ENCODE measurements around the gene HOXA9. TPM values are rescaled to one million over a fixed set of nuclear protein-coding genes. Genes with fewer than 3 reads are reported as not detected.

Gene HOXA9
- total and polyA plus RNA-seq, 2 of the 4 experiments (the other 2 are of a cell fraction), result 0.18 to 0.32 TPM

GRCh38 chr7:27151931-27152815, 13.2 kb downstream of the HOXA9 start, which contains the start of gene HOXA3:
TSS of gene HOXA3 (minus strand) at chr7:27152583. CDS start at chr7:27110640, 41,943 bp downstream.
- intact Hi-C loops (cut with micrococcal nuclease), result no loop called here
- H4K91ac ChIP-seq (ENCODE audit: insufficient read depth, low read depth, low read length), result peak within 1 kb of the TSS; percentile 40
- in situ Hi-C loops (cut with MboI; ENCODE audit: low sequenced_read_pairs), result no loop called here
- H2AFZ ChIP-seq (replicated peaks; ENCODE audit: low read length, poor library complexity), result peak within 1 kb of the TSS; percentile 87
- peak within 1 kb of the TSS; percentile 27; the same call in 2 of the 3 replicates for H2BK15ac ChIP-seq (ENCODE audit: low read depth, low read length)
- H3K27me3 ChIP-seq (ENCODE audit: control insufficient read depth, insufficient read depth, low read length), result no peaks in the 10 kb centered on the region
- H3K4me3 ChIP-seq (ENCODE audit: insufficient read depth, low read depth, low read length), result peak within 1 kb of the TSS; percentile 54
- no TSS peak for BruUV-seq (replicated peaks)
- POLR2A ChIA-PET (ENCODE audit: unreplicated experiment), result no interaction called here
- peak within 1 kb of the TSS; percentile 55 to 68; a peak in 3 of 4 replicates for H4K8ac ChIP-seq (ENCODE audit: low read depth in 2 of 2, low read length in 2 of 2)
- peak within 1 kb of the TSS; percentile 87 for H3K4me2 ChIP-seq (ENCODE audit: low read depth, low read length)
- H3K56ac ChIP-seq (ENCODE audit: extremely low read depth, insufficient read depth, low read length), result no peak within 1 kb of the TSS
- dilution Hi-C loops (cut with HindIII; ENCODE audit: low sequenced_read_pairs, unreplicated experiment), result no loop called here
- peaks cover 12% of the 10 kb centered on the region for H3K4me1 ChIP-seq (ENCODE audit: control insufficient read depth, insufficient read depth, low read length)
- DNase-seq, result peak; percentile 59
- peak within 1 kb of the TSS; percentile 73 for H3K23ac ChIP-seq (ENCODE audit: low read depth, low read length)
- H2BK120ac ChIP-seq (ENCODE audit: low read depth, low read length), result peak within 1 kb of the TSS; percentile 57; the same call in 1 of the 2 replicates
- no peaks in the 10 kb centered on the region for H4K20me1 ChIP-seq (ENCODE audit: insufficient read depth, low read length)
- 19% methylated on average over 12 of the region's 53 CpGs; no CpG with 5 or more reads in 1 of the 2 experiments for WGBS, 2 experiments (ENCODE audit: extremely low coverage in 2 of 2, insufficient read length in 1 of 2)
- peak within 1 kb of the TSS; percentile 15; the same call in 1 of the 2 replicates for H2AK5ac ChIP-seq (ENCODE audit: low read depth, low read length)
- H3K14ac ChIP-seq (replicated peaks; ENCODE audit: low read depth, low read length), result peak within 1 kb of the TSS; percentile 69
- peak within 1 kb of the TSS; percentile 81 for H3K27ac ChIP-seq (ENCODE audit: insufficient read depth, low read length)
- H3K9ac ChIP-seq (ENCODE audit: low read depth, low read length), result peak within 1 kb of the TSS; percentile 54
- H2AK9ac ChIP-seq (replicated peaks; ENCODE audit: low read depth, low read length, poor library complexity), result peak within 1 kb of the TSS; percentile 38
- H2BK20ac ChIP-seq (ENCODE audit: low read depth, low read length), result 0 out of 2 replicates have a peak within 1 kb of the TSS, but pooled peaks have one; percentile 6
- H3K36me3 ChIP-seq (ENCODE audit: control insufficient read depth, insufficient read depth, low read length), result no peaks in the 10 kb centered on the region
- peak within 1 kb of the TSS; percentile 18 for H2BK5ac ChIP-seq (ENCODE audit: low read depth, low read length, poor library complexity, severe bottlenecking)
- TF ChIP-seq USF2 (IDR thresholded peaks at IDR 0.05; ENCODE audit: low read depth, low read length) (peak; percentile 65; the same call in 1 of the 2 replicates), POLR2A (IDR thresholded peaks at IDR 0.05; ENCODE audit: low read depth, low read length) (0 out of 2 replicates have a peak, but pooled peaks have one; percentile 42), RAD21 (IDR thresholded peaks at IDR 0.05; ENCODE audit: low read length) (no peak), FOS (IDR thresholded peaks at IDR 0.05; ENCODE audit: low read depth, low read length) (no peak)
- 0 out of 4 replicates have a peak, but pooled peaks cover 0 to 19% of the 10 kb centered on the region in 2 experiments for H3K79me1 ChIP-seq (ENCODE audit: low read depth in 1 of 2, low read length in 2 of 2)
- H3K18ac ChIP-seq (ENCODE audit: low read depth, low read length), result peak within 1 kb of the TSS; percentile 31; the same call in 1 of the 2 replicates
- peak within 1 kb of the TSS; percentile 57 for H3K4ac ChIP-seq (ENCODE audit: low read depth, low read length)
- H4K5ac ChIP-seq (ENCODE audit: low read depth, low read length), result peak within 1 kb of the TSS; percentile 67; the same call in 1 of the 2 replicates
- H3K9me1 ChIP-seq (ENCODE audit: insufficient read depth, low read length), result peaks cover 3% of the 10 kb centered on the region; the same call in 1 of the 2 replicates
- peak; percentile 2 for ATAC-seq (ENCODE audit: low read depth)
- H3K9me3 ChIP-seq (ENCODE audit: control insufficient read depth, insufficient read depth, low read length), result no peaks in the 10 kb centered on the region
- CTCF ChIA-PET, result interaction anchor here (0.8 kb wide), 1 partner anchor 8 kb away, joined by 3 read pairs; no protein-coding TSS in a partner anchor

Data from IMR-90 (cell line).